ENCODE data around the gene ZKSCAN5. TPM values are rescaled to one million over a fixed set of nuclear protein-coding genes. Genes with fewer than 3 reads are reported as not detected.

ZKSCAN5 gene
- total and polyA plus RNA-seq, 2 of the 8 experiments (the other 6 are each of a cell fraction or from before 2014, with no cell fraction given): 5.3 to 13.5 TPM

DNA sequence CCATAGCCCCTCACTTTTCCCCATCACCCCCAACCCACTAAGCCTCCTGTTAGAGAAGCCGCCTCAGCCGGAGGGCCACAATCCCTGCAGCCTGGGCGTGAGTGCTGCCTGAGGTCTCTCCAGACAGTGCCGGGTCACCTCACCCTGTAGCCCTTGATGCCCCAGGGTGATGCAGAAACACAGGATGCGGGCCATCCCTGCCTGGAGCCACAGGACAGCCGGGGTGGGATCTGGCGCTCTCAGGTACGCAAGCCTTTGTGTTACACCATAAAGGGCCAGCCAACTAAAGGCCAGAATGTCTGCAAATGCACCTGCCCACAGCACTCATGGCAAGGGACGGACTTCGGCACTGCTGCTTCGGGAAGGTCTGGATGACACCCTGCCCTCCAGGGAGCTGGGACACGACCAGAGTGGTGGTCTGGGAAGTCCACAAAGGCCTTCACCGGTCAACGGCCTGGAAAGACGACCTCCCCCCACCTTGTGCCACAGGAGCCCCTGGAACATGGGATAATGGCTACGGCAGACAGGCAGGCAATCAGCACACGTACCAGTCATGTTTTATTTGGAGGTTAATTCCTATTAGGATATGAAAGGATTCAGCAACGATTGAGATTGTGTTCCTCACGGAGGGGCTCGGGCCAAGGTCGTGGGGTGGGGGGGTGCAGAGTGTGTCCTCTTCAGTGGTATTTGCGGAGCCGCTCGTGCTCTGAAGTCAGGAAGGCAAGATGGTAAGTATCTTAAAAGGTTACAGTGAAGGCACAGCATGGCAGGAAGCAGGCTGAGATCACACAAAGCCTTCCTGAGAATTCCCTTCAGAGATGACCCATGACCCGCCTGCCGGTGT is 46.6 kb upstream of the ZKSCAN5 start:
- Histone ChIP-seq H2BK120ac (replicated peaks; ENCODE audit: low read depth, low read length) (no peak overlapping the region), H3K79me1 (ENCODE audit: low read depth, low read length) (peaks cover 7% of the 10 kb centered on the region), H3K79me2 (ENCODE audit: control insufficient read depth in 1 of 2, insufficient read depth in 2 of 2, low read length in 2 of 2) (peaks cover 8 to 41% of the 10 kb centered on the region in 2 experiments; a peak in 3 of 4 replicates), H2AFZ (ENCODE audit: low read length) (no peak overlapping the region), H3K23ac (ENCODE audit: insufficient read length) (no peak overlapping the region), H3K9me3 (ENCODE audit: insufficient read depth in 2 of 2, low read depth in 1 of 2, low read length in 1 of 2) (no peaks in the 10 kb centered on the region), H4K20me1 (replicated peaks in 1 of 2; ENCODE audit: control insufficient read depth in 1 of 2, insufficient read depth in 2 of 2, low read length in 2 of 2) (peaks cover 12 to 31% of the 10 kb centered on the region in 2 experiments), H3K4me1 (replicated peaks in 1 of 4; ENCODE audit: control insufficient read depth in 3 of 4, insufficient read depth in 4 of 4, low read length in 3 of 4) (no peaks in the 10 kb centered on the region; a peak in 1 of 7 replicates), H3K27me3 (replicated peaks in 1 of 4; ENCODE audit: control insufficient read depth in 3 of 4, extremely low read depth in 1 of 4, insufficient read depth in 3 of 4, low read length in 3 of 4) (no peaks in the 10 kb centered on the region), H3K27ac (ENCODE audit: low read depth, low read length) (no peak overlapping the region), H4K8ac (ENCODE audit: extremely low read depth, insufficient read depth, low read length) (no peak overlapping the region), H3K4me2 (ENCODE audit: insufficient read depth in 1 of 2, low read depth in 2 of 2, low read length in 2 of 2) (no peak overlapping the region), H2BK20ac (ENCODE audit: low read length) (no peak overlapping the region), H3K18ac (ENCODE audit: extremely low read depth, low read length) (no peak overlapping the region), H3K23me2 (ENCODE audit: low read depth, low read length) (no peaks in the 10 kb centered on the region), H3K56ac (replicated peaks; ENCODE audit: insufficient read length, low read depth, low read length) (no peak overlapping the region), H2BK5ac (ENCODE audit: low read depth, low read length) (0 out of 2 replicates have a peak overlapping the region, but pooled peaks have one; percentile 12), H3K36me3 (ENCODE audit: control insufficient read depth in 2 of 4, insufficient read depth in 4 of 4, low read length in 3 of 4) (peaks cover 22 to 75% (median 50%) of the 10 kb centered on the region in 4 experiments), H4K5ac (ENCODE audit: insufficient read length, low read depth, low read length) (no peak overlapping the region), H4K91ac (replicated peaks; ENCODE audit: insufficient read length, low read length) (no peak overlapping the region), H3K14ac (ENCODE audit: insufficient read length) (no peak overlapping the region), H2AK5ac (ENCODE audit: low read depth, low read length) (no peak overlapping the region), H3K4me3 (ENCODE audit: extremely low read depth in 1 of 4, insufficient read depth in 2 of 4, low read depth in 3 of 4, low read length in 4 of 4) (no peak overlapping the region), H3K4ac (replicated peaks; ENCODE audit: insufficient read length, low read depth, low read length) (no peak overlapping the region), H2BK15ac (ENCODE audit: low read length) (no peak overlapping the region), H2BK12ac (ENCODE audit: low read depth, low read length) (no peak overlapping the region), H3K9ac (replicated peaks in 1 of 4; ENCODE audit: extremely low read depth in 1 of 4, low read depth in 3 of 4, low read length in 3 of 4) (no peak overlapping the region)
- TF ChIP-seq EZH2 (IDR thresholded peaks at IDR 0.05; ENCODE audit: low read depth, low read length, severe bottlenecking) (no peak), POLR2AphosphoS5 (IDR thresholded peaks at IDR 0.05; ENCODE audit: low read depth, low read length) (peak; percentile 79; the same call in 1 of the 2 replicates), POLR2A (IDR thresholded peaks at IDR 0.05; ENCODE audit: control extremely low read depth in 1 of 2, low read depth in 2 of 2, low read length in 2 of 2) (peak; percentile 28 to 40)
- 95% methylated on average over 25 of the region's 26 CpGs; no CpG with 5 or more reads in 1 of the 2 experiments for whole genome bisulfite sequencing, 2 experiments (ENCODE audit: extremely low coverage in 1 of 2, insufficient coverage in 1 of 2, insufficient read length in 1 of 2, insufficient replicate concordance in 2 of 2, low coverage in 1 of 2, low lambda C conversion rate in 2 of 2, missing lambda C conversion rate in 1 of 2)
- ChIA-PET POLR2A (ENCODE audit: partially characterized antibody) (interaction anchor here (0.7 to 10.7 kb wide), 9 partner anchors 8 to 100 kb away, joined by 3 to 100 read pairs (median 4); partner anchors contain the start of genes ATP5MF, BUD31, PDAP1 and PTCD1), CTCF (ENCODE audit: partially characterized antibody) (interaction anchor here (1.4 to 1.5 kb wide), 3 partner anchors 10 to 42 kb away, joined by 4 to 6 read pairs (median 5); partner anchors contain the start of gene ZNF394)
- DNase-seq (ENCODE audit: low read depth in 1 of 2, low spot score in 2 of 2): no peak
- no peak for FAIRE-seq
